HEK293T (cell line): ENCODE results near the gene NMNAT2.

Experiments used
- CTCF ChIA-PET: fragments of 350-600 bp; formaldehyde crosslinking; extraction: SDS; loops from one replicate; lab custom pipeline; 2021; ENCODE audit warnings: antibody characterized with exemption, inconsistent platforms; lab: Yijun Ruan, JAX
- POLR2A ChIA-PET: fragments of 350-600 bp; formaldehyde crosslinking; extraction: SDS; loops from one replicate; lab custom pipeline; 2020; ENCODE audit warnings: antibody characterized with exemption, inconsistent platforms; lab: Yijun Ruan, JAX
- DNase-seq: peaks from one replicate; pipeline ENCODE4 v3.0.0; 2012; ENCODE audit warnings: mixed read lengths; ENCODE audit errors: extremely low spot score
- ARNT ChIP-seq: fragments of 450-650 bp; IDR thresholded peaks from 2 replicates; pipeline ENCODE4 v1.6.1; 2017; ENCODE audit warnings: mild to moderate bottlenecking
- BHLHE40 ChIP-seq: fragments of 450-650 bp; IDR thresholded peaks from 2 replicates; pipeline ENCODE4 v1.6.1; 2016; ENCODE audit warnings: mild to moderate bottlenecking, moderate library complexity, borderline replicate concordance
- CTBP1 ChIP-seq: fragments of 450-650 bp; IDR thresholded peaks from 2 replicates; pipeline ENCODE4 v1.6.1; 2016; ENCODE audit warnings: borderline replicate concordance
- ELF4 ChIP-seq: fragments of 450-650 bp; IDR thresholded peaks from 2 replicates; pipeline ENCODE4 v1.6.1; 2017; ENCODE audit warnings: antibody characterized with exemption
- FOXA1 ChIP-seq: fragments of 450-650 bp; IDR thresholded peaks from 2 replicates; pipeline ENCODE4 v1.6.1; 2016; ENCODE audit warnings: mild to moderate bottlenecking
- FOXK2 ChIP-seq: fragments of 450-650 bp; IDR thresholded peaks from 2 replicates; pipeline ENCODE4 v1.6.1; 2016; ENCODE audit warnings: mild to moderate bottlenecking
- FOXM1 ChIP-seq: fragments of 450-650 bp; IDR thresholded peaks from 2 replicates; pipeline ENCODE4 v1.6.1; 2017; ENCODE audit warnings: mild to moderate bottlenecking, borderline replicate concordance
- HDGF ChIP-seq: fragments of 450-650 bp; IDR thresholded peaks from 2 replicates; pipeline ENCODE4 v1.6.1; 2017; ENCODE audit warnings: antibody characterized with exemption, borderline replicate concordance
- L3MBTL2 ChIP-seq: fragments of 450-650 bp; conservative IDR thresholded peaks from 2 replicates; pipeline ENCODE4 v1.6.1; 2016; ENCODE audit warnings: mild to moderate bottlenecking
- LEF1 ChIP-seq: fragments of 450-650 bp; IDR thresholded peaks from 2 replicates; pipeline ENCODE4 v1.6.1; 2017; ENCODE audit warnings: mild to moderate bottlenecking, borderline replicate concordance
- NFRKB ChIP-seq: fragments of 450-650 bp; IDR thresholded peaks from 2 replicates; pipeline ENCODE4 v1.6.1; 2016; ENCODE audit warnings: mild to moderate bottlenecking, moderate library complexity
- PKNOX1 ChIP-seq: fragments of 450-650 bp; IDR thresholded peaks from 2 replicates; pipeline ENCODE4 v1.6.1; 2016
- SP1 ChIP-seq: fragments of 450-650 bp; IDR thresholded peaks from 2 replicates; pipeline ENCODE4 v1.6.1; 2017
- SUZ12 ChIP-seq: fragments of 450-650 bp; IDR thresholded peaks from 2 replicates; pipeline ENCODE4 v1.6.1; 2016; ENCODE audit warnings: mild to moderate bottlenecking
- TARDBP ChIP-seq: fragments of 450-650 bp; IDR thresholded peaks from 2 replicates; pipeline ENCODE4 v1.6.1; 2016
- ZNF384 ChIP-seq: fragments of 450-650 bp; IDR thresholded peaks from 2 replicates; pipeline ENCODE4 v1.6.1; 2016

NMNAT2 gene

GRCh38 chr1:183394435-183394834, 23.7 kb downstream of the NMNAT2 start:
- POLR2A ChIA-PET = no interaction called here
- CTCF ChIA-PET = no interaction called here
- DNase-seq = no peak
- TF ChIP-seq TARDBP (no peak), FOXK2 (no peak), CTBP1 (no peak), HDGF (no peak)

- TF ChIP-seq LEF1 (no peak), SUZ12 (no peak), CTBP1 (no peak)
- DNase-seq = no peak
- POLR2A ChIA-PET = no interaction called here
- CTCF ChIA-PET = no interaction called here
Measured at GRCh38 chr1:183391863-183392262, 26.3 kb downstream of the NMNAT2 start.

- ChIA-PET POLR2A (no interaction called here), CTCF (no interaction called here)
- no peak for DNase-seq
Measured at GRCh38 chr1:183390561-183390960, 27.6 kb downstream of the NMNAT2 start.

GRCh38 chr1:183388735-183389134, 29.4 kb downstream of the NMNAT2 start:
- no peak for TF ChIP-seq L3MBTL2
- TF ChIP-seq ARNT = no peak
- ChIA-PET CTCF (no interaction called here), POLR2A (no interaction called here)
- no peak for DNase-seq

More at GRCh38 chr1:183390561-183390960, 27.6 kb downstream of the NMNAT2 start:
- no peak for TF ChIP-seq SUZ12

- DNase-seq = no peak
- ChIA-PET POLR2A (no interaction called here), CTCF (no interaction called here)
- no peak for TF ChIP-seq L3MBTL2
- no peak for TF ChIP-seq PKNOX1
- TF ChIP-seq ARNT = no peak
- TF ChIP-seq ELF4 = no peak
- no peak for TF ChIP-seq HDGF
- TF ChIP-seq ZNF384 = no peak
- no peak for TF ChIP-seq BHLHE40
Measured at GRCh38 chr1:183385340-183386144, 32.6 kb downstream of the NMNAT2 start.

GRCh38 chr1:183379951-183380350, 38.2 kb downstream of the NMNAT2 start:
- DNase-seq = no peak

GRCh38 chr1:183375381-183375780, 42.8 kb downstream of the NMNAT2 start:
- DNase-seq = no peak
- ChIA-PET CTCF (no interaction called here), POLR2A (no interaction called here)
- TF ChIP-seq SUZ12 = no peak
- no peak for TF ChIP-seq L3MBTL2
- no peak for TF ChIP-seq BHLHE40
- no peak for TF ChIP-seq NFRKB
- TF ChIP-seq PKNOX1 = no peak
- TF ChIP-seq CTBP1 = no peak
- no peak for TF ChIP-seq TARDBP
- no peak for TF ChIP-seq SP1
- TF ChIP-seq ZNF384 = no peak
- no peak for TF ChIP-seq LEF1
- no peak for TF ChIP-seq FOXK2
- no peak for TF ChIP-seq ELF4
- TF ChIP-seq ARNT = no peak
- no peak for TF ChIP-seq FOXM1
- no peak for TF ChIP-seq FOXA1
- no peak for TF ChIP-seq HDGF

More at GRCh38 chr1:183379951-183380350, 38.2 kb downstream of the NMNAT2 start:
- ChIA-PET CTCF (no interaction called here), POLR2A (no interaction called here)
- TF ChIP-seq ZNF384 = no peak
- TF ChIP-seq SP1 = no peak
- TF ChIP-seq LEF1 = no peak
- no peak for TF ChIP-seq FOXM1
- no peak for TF ChIP-seq CTBP1
- no peak for TF ChIP-seq FOXK2
- TF ChIP-seq FOXA1 = no peak
- no peak for TF ChIP-seq PKNOX1
